Glutamatergic neuron (in vitro differentiated cells): Measurements from ENCODE around the gene UBE2E1. TPM values are rescaled to one million over a fixed set of nuclear protein-coding genes. Genes with fewer than 3 reads are reported as not detected.

ENCODE experiments used
- DNase-seq: peaks from one replicate; pipeline ENCODE4 v3.0.0; 2022
- H3K27ac Mint-ChIP-seq: one replicate; pipeline ENCODE4 v1.8.0; 2020; ENCODE audit warnings: mild to moderate bottlenecking, mixed read lengths, inconsistent platforms; ENCODE audit not compliant: unreplicated experiment
- H3K27me3 Mint-ChIP-seq: one replicate; pipeline ENCODE4 v1.8.0; 2020; ENCODE audit warnings: mild to moderate bottlenecking, moderate library complexity, mixed read lengths, inconsistent platforms; ENCODE audit not compliant: unreplicated experiment
- H3K36me3 Mint-ChIP-seq: one replicate; pipeline ENCODE4 v1.8.0; 2020; ENCODE audit warnings: mild to moderate bottlenecking, mixed read lengths, inconsistent platforms; ENCODE audit not compliant: unreplicated experiment
- H3K4me1 Mint-ChIP-seq: one replicate; pipeline ENCODE4 v1.8.0; 2020; ENCODE audit warnings: mild to moderate bottlenecking, low read depth, mixed read lengths, inconsistent platforms; ENCODE audit not compliant: unreplicated experiment
- H3K4me3 Mint-ChIP-seq: one replicate; pipeline ENCODE4 v1.8.0; 2020; ENCODE audit warnings: mild to moderate bottlenecking, mixed read lengths, inconsistent platforms; ENCODE audit not compliant: unreplicated experiment
- H3K9me3 Mint-ChIP-seq: one replicate; pipeline ENCODE4 v1.8.0; 2020; ENCODE audit warnings: mild to moderate bottlenecking, moderate library complexity, mixed read lengths, inconsistent platforms; ENCODE audit not compliant: unreplicated experiment
- CTCF ChIP-seq: fragments of 200-600 bp; sonication (generic); IDR thresholded peaks from one replicate; pipeline ENCODE4 v1.5.0; 2021; ENCODE audit not compliant: partially characterized antibody, unreplicated experiment
- total RNA-seq: library from RNA; stranded (reverse); fragmentation: NEBNext Ultra II Directional; extraction: Animal tissue kit (Norgen Biotek cat#: 25700); gene quantifications from one replicate; pipeline ENCODE4 v1.2.1, GENCODE V29; 2021; ENCODE audit not compliant: unreplicated experiment

UBE2E1 gene
- total RNA-seq, 1 donor from 2014 or later, result 74.2 TPM

DNA sequence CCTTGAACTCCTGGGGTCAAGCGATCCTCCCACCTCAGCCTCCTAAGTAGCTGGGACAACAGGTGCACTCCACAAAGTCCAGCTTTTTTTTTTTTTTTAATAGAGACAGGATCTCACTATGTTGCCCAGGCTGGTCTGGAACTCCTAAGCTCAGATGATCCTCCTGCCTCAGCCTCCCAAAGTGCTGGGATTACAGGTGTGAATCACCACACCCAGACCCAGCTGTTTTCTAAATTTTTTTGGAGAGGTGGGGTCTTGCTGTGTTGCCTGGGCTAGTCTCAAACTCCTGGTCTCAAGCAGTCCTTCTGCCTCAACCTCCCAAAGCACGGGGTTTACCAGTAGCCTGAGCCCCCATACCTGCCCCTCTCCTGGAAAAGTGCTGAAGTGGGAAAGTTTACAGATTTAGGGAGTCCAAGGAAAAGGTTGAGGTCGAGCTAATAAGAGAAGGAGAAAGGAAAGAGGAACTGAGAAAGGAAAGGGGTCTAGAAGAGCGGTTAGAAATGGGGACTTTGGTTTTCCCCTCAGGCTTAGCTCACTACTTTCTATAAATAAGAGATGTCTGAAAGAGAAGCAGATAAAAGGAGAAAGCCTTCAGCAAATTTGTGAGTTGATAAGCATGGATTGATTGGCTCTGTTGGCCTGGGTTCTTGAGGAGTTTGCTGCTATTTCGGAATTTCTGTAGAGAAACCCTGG lies 23.6 kb downstream of the UBE2E1 start:
- Mint-ChIP-seq H3K27me3 (no peaks in the 10 kb centered on the region), H3K9me3 (no peaks in the 10 kb centered on the region), H3K36me3 (no peaks in the 10 kb centered on the region), H3K4me3 (no peak overlapping the region), H3K4me1 (no peaks in the 10 kb centered on the region), H3K27ac (no peak overlapping the region)
- TF ChIP-seq CTCF, result no peak
- no peak for DNase-seq

DNA sequence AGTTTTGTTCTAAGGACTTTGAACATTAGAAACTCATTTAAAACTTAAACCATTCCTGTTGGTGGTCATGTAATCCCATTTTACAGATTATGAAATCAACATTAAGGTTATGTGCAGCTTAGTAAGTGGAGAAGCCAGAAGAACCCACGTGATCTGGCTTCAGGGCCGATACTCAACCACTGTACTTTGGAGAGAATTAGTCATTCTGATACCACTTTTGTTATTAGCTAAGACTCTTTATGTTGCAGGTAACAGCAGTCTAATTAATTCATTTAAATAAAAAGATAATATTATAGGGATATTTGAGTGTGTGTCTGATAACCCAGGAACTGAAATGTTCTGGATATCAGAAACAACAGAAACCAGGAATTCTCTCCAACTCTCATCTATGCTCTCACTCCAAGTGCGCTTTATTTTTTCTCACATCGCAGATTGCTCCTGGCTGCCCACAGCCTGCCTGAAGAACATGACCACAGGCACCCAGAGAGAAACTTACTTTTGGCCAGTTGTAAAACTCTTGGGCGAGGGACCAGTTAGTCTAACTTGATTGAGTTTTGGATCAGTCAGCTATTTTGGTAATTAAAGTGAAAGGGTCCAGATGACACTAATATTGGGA lies 25.2 kb downstream of the UBE2E1 start:
- TF ChIP-seq CTCF, result no peak
- H3K4me1 Mint-ChIP-seq, result no peaks in the 10 kb centered on the region

GRCh38 chr3:23831517-23832394 lies 26.0 kb downstream of the UBE2E1 start:
- DNase-seq, result no peak
- Mint-ChIP-seq H3K4me3 (no peak overlapping the region), H3K36me3 (no peaks in the 10 kb centered on the region), H3K27me3 (no peaks in the 10 kb centered on the region), H3K9me3 (no peaks in the 10 kb centered on the region), H3K4me1 (peaks cover 4% of the 10 kb centered on the region), H3K27ac (no peak overlapping the region)
- no peak for TF ChIP-seq CTCF

More for the DNA sequence above, 25.2 kb downstream of the UBE2E1 start:
- Mint-ChIP-seq H3K27ac (no peak overlapping the region), H3K4me3 (no peak overlapping the region), H3K36me3 (no peaks in the 10 kb centered on the region), H3K27me3 (no peaks in the 10 kb centered on the region), H3K9me3 (no peaks in the 10 kb centered on the region)
- no peak for DNase-seq

GRCh38 chr3:23832523-23832922 lies 26.8 kb downstream of the UBE2E1 start:
- Mint-ChIP-seq H3K4me3 (no peak overlapping the region), H3K36me3 (no peaks in the 10 kb centered on the region), H3K4me1 (peaks cover 4% of the 10 kb centered on the region), H3K9me3 (no peaks in the 10 kb centered on the region), H3K27ac (no peak overlapping the region), H3K27me3 (no peaks in the 10 kb centered on the region)
- DNase-seq, result no peak
- no peak for TF ChIP-seq CTCF
